CD4-positive, alpha-beta memory T cell (primary cell): ENCODE results near the gene PIK3R2. TPM values are rescaled to one million over a fixed set of nuclear protein-coding genes. Genes with fewer than 3 reads are reported as not detected.

Experiments
- CTCF ChIA-PET: fragments of 350-600 bp; sonication (Branson Sonifier 250); formaldehyde crosslinking; loops from one replicate; lab custom pipeline; 2021; ENCODE audit warnings: inconsistent platforms; ENCODE audit not compliant: partially characterized antibody; lab: Charles Lee
- POLR2A ChIA-PET: fragments of 350-600 bp; sonication (Branson Sonifier 250); formaldehyde crosslinking; loops from one replicate; lab custom pipeline; 2021; ENCODE audit not compliant: partially characterized antibody; lab: Charles Lee
- DNase-seq, 5 donors: peaks; one replicate each; pipeline versions ENCODE4 v3.0.0 to v3.0.0-alpha.2; 2020 to 2022; ENCODE audit warnings: mixed read lengths in 1 of 5
- H3K27ac ChIP-seq: one replicate; pipeline ENCODE4 v1.7.0; 2013; ENCODE audit warnings: low read depth, low read length
- H3K27me3 ChIP-seq: 2 replicates; pipeline ENCODE4 v1.7.0; 2013; ENCODE audit warnings: mild to moderate bottlenecking, low read length, moderate library complexity; ENCODE audit not compliant: insufficient read depth
- H3K36me3 ChIP-seq: 2 replicates; pipeline ENCODE4 v1.7.0; 2013; ENCODE audit warnings: mild to moderate bottlenecking, low read length, moderate library complexity; ENCODE audit not compliant: insufficient read depth
- H3K4me1 ChIP-seq: 2 replicates; pipeline ENCODE4 v1.7.0; 2013; ENCODE audit warnings: mild to moderate bottlenecking, low read length, moderate library complexity; ENCODE audit not compliant: insufficient read depth
- H3K4me3 ChIP-seq, 2 donors: one replicate each; pipeline ENCODE4 v1.7.0; 2013; ENCODE audit warnings: low read length in 2 of 2, mild to moderate bottlenecking in 1 of 2
- H3K9me3 ChIP-seq, 2 donors: one replicate each; pipeline ENCODE4 v1.7.0; 2013; ENCODE audit warnings: low read length in 2 of 2, control low read depth in 1 of 2; ENCODE audit not compliant: control insufficient read depth in 1 of 2
- H3K27ac Mint-ChIP-seq, 7 donors: one replicate each; pipeline ENCODE4 v1.8.0; 2020 to 2021; ENCODE audit warnings: mixed read lengths in 7 of 7, mild to moderate bottlenecking in 6 of 7, inconsistent platforms in 3 of 7, moderate library complexity in 3 of 7
- H3K27me3 Mint-ChIP-seq, 2 donors: one replicate each; pipeline ENCODE4 v1.8.0; 2020 to 2021; ENCODE audit warnings: mixed read lengths in 2 of 2
- H3K36me3 Mint-ChIP-seq, 2 donors: one replicate each; pipeline ENCODE4 v1.8.0; 2020 to 2021; ENCODE audit warnings: mixed read lengths in 2 of 2, inconsistent platforms in 1 of 2, mild to moderate bottlenecking in 1 of 2
- H3K4me1 Mint-ChIP-seq, 4 donors: one replicate each; pipeline ENCODE4 v1.8.0; 2020 to 2021; ENCODE audit warnings: mixed read lengths in 4 of 4, mild to moderate bottlenecking in 1 of 4
- H3K4me3 Mint-ChIP-seq, 8 donors: one replicate each; pipeline ENCODE4 v1.8.0; 2020 to 2021; ENCODE audit warnings: mixed read lengths in 8 of 8, mild to moderate bottlenecking in 7 of 8, moderate library complexity in 6 of 8, inconsistent platforms in 3 of 8
- H3K9me3 Mint-ChIP-seq, 8 donors: one replicate each; pipeline ENCODE4 v1.8.0; 2020 to 2021; ENCODE audit warnings: mixed read lengths in 8 of 8, mild to moderate bottlenecking in 5 of 8, inconsistent platforms in 3 of 8, moderate library complexity in 1 of 8
- intact Hi-C: fragments of 100-400 bp; cut with micrococcal nuclease; formaldehyde crosslinking; loops from one replicate; pipeline ENCODE4 v1.15.1; 2023
- polyA plus RNA-seq, 2 donors: library from polyadenylated mRNA; unstranded; fragments of 300-500 nt; fragmentation: Illumina TruSeq; gene quantifications; one replicate each; pipeline ENCODE4 v1.2.3, GENCODE V29; 2021
- total RNA-seq, 2 experiments: library from RNA; stranded (reverse); gene quantifications; one replicate each; pipeline ENCODE4 v1.2.3, GENCODE V29; 2021

PIK3R2 gene
- total and polyA plus RNA-seq, 4 experiments from 2014 or later: 1.5 to 23.0 (median 12.4) TPM

GRCh38 chr19:18160971-18161635 is 8.1 kb downstream of the PIK3R2 start:
- no peak overlapping the region for H3K4me3 ChIP-seq
- peak overlapping the region in 5 of 8 donors; percentile 46 to 69 (median 53) for H3K4me3 Mint-ChIP-seq
- DNase-seq: peak; percentile 59 to 88 (median 81)
- ChIA-PET CTCF (interaction anchor here (0.8 to 12.0 kb wide), 13 partner anchors 10 to 215 kb away, joined by 3 to 125 read pairs (median 3); partner anchors contain the start of gene PIK3R2), POLR2A (interaction anchor here (0.5 to 3.1 kb wide), 10 partner anchors 9 to 198 kb away, joined by 3 to 14 read pairs (median 4); partner anchors contain the start of genes IQCN, JUND, MPV17L2 and PIK3R2)
- H3K27ac ChIP-seq: peak overlapping the region; percentile 51
- peaks cover 12% of the 10 kb centered on the region for H3K36me3 ChIP-seq
- H3K9me3 Mint-ChIP-seq: no peaks in the 10 kb centered on the region
- intact Hi-C loops: loop anchor here (1.0 to 10.0 kb wide), 3 partner anchors 8 to 216 kb away; partner anchors contain the start of gene PIK3R2
- peaks cover 17% of the 10 kb centered on the region for H3K4me1 ChIP-seq
- H3K9me3 ChIP-seq: no peaks in the 10 kb centered on the region
- peaks cover 3 to 17% (median 8%) of the 10 kb centered on the region in 4 donors for H3K4me1 Mint-ChIP-seq
- no peaks in the 10 kb centered on the region for H3K27me3 ChIP-seq
- H3K27ac Mint-ChIP-seq: peak overlapping the region in 4 of 7 donors; percentile 52 to 75 (median 58)
- H3K27me3 Mint-ChIP-seq: no peaks in the 10 kb centered on the region
- H3K36me3 Mint-ChIP-seq: peaks cover 10 to 22% of the 10 kb centered on the region in 2 donors

- no peaks in the 10 kb centered on the region for H3K27me3 ChIP-seq
- no peaks in the 10 kb centered on the region for H3K9me3 ChIP-seq
- intact Hi-C loops: loop anchor here (1.0 to 10.0 kb wide), 3 partner anchors 8 to 217 kb away; partner anchors contain the start of gene PIK3R2
- no peak for DNase-seq
- POLR2A ChIA-PET: interaction anchor here (1.0 to 3.1 kb wide), 6 partner anchors 10 to 155 kb away, joined by 3 to 14 read pairs (median 4); partner anchors contain the start of genes JUND and PIK3R2
- H3K4me3 ChIP-seq: no peak overlapping the region
- peak overlapping the region in 5 of 7 donors; percentile 50 to 75 (median 55) for H3K27ac Mint-ChIP-seq
- peaks cover 12% of the 10 kb centered on the region for H3K36me3 ChIP-seq
- H3K36me3 Mint-ChIP-seq: peaks cover 13 to 20% of the 10 kb centered on the region in 2 donors
- H3K4me3 Mint-ChIP-seq: peak overlapping the region in 4 of 8 donors; percentile 30 to 69 (median 42)
- peaks cover 12% of the 10 kb centered on the region for H3K4me1 ChIP-seq
- CTCF ChIA-PET: interaction anchor here (0.6 to 12.0 kb wide), 9 partner anchors 11 to 158 kb away, joined by 3 to 125 read pairs (median 5); partner anchors contain the start of gene PIK3R2
- H3K27ac ChIP-seq: no peak overlapping the region
- peaks cover 2 to 14% (median 7%) of the 10 kb centered on the region in 4 donors for H3K4me1 Mint-ChIP-seq
- no peaks in the 10 kb centered on the region for H3K9me3 Mint-ChIP-seq
- H3K27me3 Mint-ChIP-seq: no peaks in the 10 kb centered on the region
These were observed 8.7 kb downstream of the PIK3R2 start for GRCh38 chr19:18161636-18162002.

- ChIA-PET POLR2A (interaction anchor here (0.8 to 1.4 kb wide), 2 partner anchors 10 to 45 kb away, joined by 3 to 5 read pairs; no protein-coding TSS in a partner anchor), CTCF (interaction anchor here (0.6 to 12.0 kb wide), 6 partner anchors 8 to 457 kb away, joined by 3 to 125 read pairs (median 3); no protein-coding TSS in a partner anchor)
- Histone ChIP-seq H3K4me1 (peaks cover 10% of the 10 kb centered on the region), H3K36me3 (peaks cover 12% of the 10 kb centered on the region), H3K4me3 (no peak overlapping the region), H3K9me3 (no peaks in the 10 kb centered on the region), H3K27ac (no peak overlapping the region), H3K27me3 (no peaks in the 10 kb centered on the region)
- Mint-ChIP-seq H3K4me1 (peaks cover 4 to 18% (median 10%) of the 10 kb centered on the region in 4 donors), H3K4me3 (no peak overlapping the region), H3K36me3 (peaks cover 25 to 29% of the 10 kb centered on the region in 2 donors), H3K27ac (no peak overlapping the region), H3K27me3 (no peaks in the 10 kb centered on the region), H3K9me3 (no peaks in the 10 kb centered on the region)
- intact Hi-C loops: loop anchor here (10.0 kb wide), 1 partner anchor 219 kb away; no protein-coding TSS in a partner anchor
- DNase-seq: no peak
These were observed 11.1 kb downstream of the PIK3R2 start for GRCh38 chr19:18164072-18164471.

GRCh38 chr19:18165794-18166544 is 13.0 kb downstream of the PIK3R2 start:
- Histone ChIP-seq H3K4me1 (peaks cover 6% of the 10 kb centered on the region), H3K27ac (no peak overlapping the region), H3K4me3 (no peak overlapping the region), H3K27me3 (no peaks in the 10 kb centered on the region), H3K9me3 (no peaks in the 10 kb centered on the region), H3K36me3 (peaks cover 12% of the 10 kb centered on the region)
- DNase-seq: no peak
- H3K27me3 Mint-ChIP-seq: no peaks in the 10 kb centered on the region
- CTCF ChIA-PET: interaction anchor here (0.7 to 12.0 kb wide), 6 partner anchors 26 to 238 kb away, joined by 3 to 125 read pairs (median 4); no protein-coding TSS in a partner anchor
- peaks cover 25 to 29% of the 10 kb centered on the region in 2 donors for H3K36me3 Mint-ChIP-seq
- intact Hi-C loops: loop anchor here (10.0 kb wide), 1 partner anchor 221 kb away; no protein-coding TSS in a partner anchor
- H3K4me3 Mint-ChIP-seq: no peak overlapping the region
- H3K27ac Mint-ChIP-seq: peak overlapping the region in 1 of 7 donors; percentile 17
- peaks cover 3 to 10% (median 5%) of the 10 kb centered on the region in 4 donors for H3K4me1 Mint-ChIP-seq
- H3K9me3 Mint-ChIP-seq: no peaks in the 10 kb centered on the region
- POLR2A ChIA-PET: interaction anchor here (1.1 to 1.2 kb wide), 2 partner anchors 27 to 69 kb away, joined by 3 read pairs; partner anchors contain the start of genes MAST3 and MPV17L2

- POLR2A ChIA-PET: interaction anchor here (0.9 to 1.1 kb wide), 2 partner anchors 54 to 70 kb away, joined by 3 read pairs; partner anchors contain the start of gene MAST3
- Histone ChIP-seq H3K4me1 (no peaks in the 10 kb centered on the region), H3K9me3 (no peaks in the 10 kb centered on the region), H3K4me3 (no peak overlapping the region), H3K36me3 (peaks cover 12% of the 10 kb centered on the region), H3K27ac (no peak overlapping the region), H3K27me3 (no peaks in the 10 kb centered on the region)
- CTCF ChIA-PET: interaction anchor here (1.2 to 12.0 kb wide), 3 partner anchors 25 to 56 kb away, joined by 4 to 125 read pairs (median 4); no protein-coding TSS in a partner anchor
- Mint-ChIP-seq H3K9me3 (no peaks in the 10 kb centered on the region), H3K4me3 (no peak overlapping the region), H3K27ac (no peak overlapping the region), H3K4me1 (peaks cover 2 to 5% (median 3%) of the 10 kb centered on the region in 4 donors), H3K27me3 (no peaks in the 10 kb centered on the region), H3K36me3 (peaks cover 25 to 29% of the 10 kb centered on the region in 2 donors)
- intact Hi-C loops: loop anchor here (10.0 kb wide), 1 partner anchor 222 kb away; no protein-coding TSS in a partner anchor
- no peak for DNase-seq
These were observed 14.0 kb downstream of the PIK3R2 start for GRCh38 chr19:18167011-18167410.

GRCh38 chr19:18167975-18168645 is 15.1 kb downstream of the PIK3R2 start:
- Mint-ChIP-seq H3K9me3 (no peaks in the 10 kb centered on the region), H3K4me1 (peaks cover 2 to 8% (median 4%) of the 10 kb centered on the region in 4 donors), H3K27me3 (no peaks in the 10 kb centered on the region), H3K4me3 (no peak overlapping the region), H3K36me3 (peaks cover 24 to 25% of the 10 kb centered on the region in 2 donors), H3K27ac (peak overlapping the region in 6 of 7 donors; percentile 4 to 70 (median 34))
- peaks cover under 1% of the 10 kb centered on the region for H3K4me1 ChIP-seq
- POLR2A ChIA-PET: interaction anchor here (0.6 to 1.2 kb wide), 5 partner anchors 24 to 73 kb away, joined by 3 to 6 read pairs (median 3); no protein-coding TSS in a partner anchor
- intact Hi-C loops: loop anchor here (1.0 to 10.0 kb wide), 3 partner anchors 55 to 223 kb away; no protein-coding TSS in a partner anchor
- H3K4me3 ChIP-seq: no peak overlapping the region
- peaks cover 9% of the 10 kb centered on the region for H3K36me3 ChIP-seq
- peak in 4 of 5 donors; percentile 56 to 62 (median 56) for DNase-seq
- no peak overlapping the region for H3K27ac ChIP-seq
- H3K27me3 ChIP-seq: no peaks in the 10 kb centered on the region
- CTCF ChIA-PET: interaction anchor here (0.7 to 12.0 kb wide), 13 partner anchors 13 to 161 kb away, joined by 3 to 125 read pairs (median 4); a partner anchor contains a TSS
- H3K9me3 ChIP-seq: no peaks in the 10 kb centered on the region
